Tibial nerve (tissue), 4 donors: ENCODE results near the gene TMEM187.

ENCODE experiments used
- EP300 ChIP-seq, 2 donors: sonication (generic); formaldehyde crosslinking; IDR thresholded peaks; one replicate each; pipeline ENCODE4 v1.6.1; 2017; ENCODE audit warnings: antibody characterized with exemption in 2 of 2, mild to moderate bottlenecking in 1 of 2
- POLR2A ChIP-seq, 2 donors: fragments of 450-650 bp; IDR thresholded peaks; one replicate each; pipeline ENCODE4 v1.6.1; 2017; ENCODE audit warnings: antibody characterized with exemption in 2 of 2, mild to moderate bottlenecking in 2 of 2, moderate library complexity in 2 of 2
- TF ChIP-seq, protein P1 (sequence below), 5 experiments: fragments of 200-600 bp in 3 of 5; fragments of 450-650 bp in 2 of 5; sonication (generic) in 3 of 5; IDR thresholded peaks; one replicate each; pipeline ENCODE4 v1.5.1; 2016 to 2019; ENCODE audit warnings: antibody characterized with exemption in 5 of 5, mild to moderate bottlenecking in 3 of 5, moderate library complexity in 2 of 5

DNA sequence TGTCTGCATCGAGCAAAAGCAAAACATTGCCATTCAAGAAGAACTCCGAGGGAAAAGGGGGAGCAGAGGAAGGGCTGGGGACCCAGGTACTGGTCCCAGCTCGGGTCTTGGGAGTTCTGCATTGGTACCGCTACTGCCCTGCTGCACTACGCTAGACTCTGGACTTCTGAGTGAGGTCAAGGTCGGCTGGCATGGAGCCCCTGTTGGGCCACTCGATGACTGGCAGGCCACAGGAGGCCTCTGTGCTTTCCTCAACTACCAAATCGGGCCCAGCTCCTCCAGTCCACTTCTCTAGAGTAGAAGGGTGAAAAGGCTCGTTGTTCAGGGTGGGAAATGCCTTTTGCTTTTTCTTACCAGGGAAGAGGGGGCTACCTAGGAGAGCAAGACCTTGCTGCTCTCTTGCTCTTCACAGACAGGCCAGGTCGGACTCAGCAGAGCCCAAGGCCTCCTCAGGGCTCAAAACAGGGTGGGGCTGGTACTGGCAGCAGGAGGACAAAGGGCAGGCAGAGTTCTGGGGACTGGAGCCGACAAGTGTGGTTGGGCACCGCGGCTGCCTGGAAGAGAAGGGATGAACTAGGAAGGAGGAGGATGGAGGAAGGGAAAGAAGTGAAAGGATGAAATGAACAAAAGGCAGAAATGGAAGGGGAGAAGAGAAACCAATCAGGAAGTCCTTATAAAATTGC lies 56.1 kb downstream of the TMEM187 start:
- TF ChIP-seq, protein P1, sequence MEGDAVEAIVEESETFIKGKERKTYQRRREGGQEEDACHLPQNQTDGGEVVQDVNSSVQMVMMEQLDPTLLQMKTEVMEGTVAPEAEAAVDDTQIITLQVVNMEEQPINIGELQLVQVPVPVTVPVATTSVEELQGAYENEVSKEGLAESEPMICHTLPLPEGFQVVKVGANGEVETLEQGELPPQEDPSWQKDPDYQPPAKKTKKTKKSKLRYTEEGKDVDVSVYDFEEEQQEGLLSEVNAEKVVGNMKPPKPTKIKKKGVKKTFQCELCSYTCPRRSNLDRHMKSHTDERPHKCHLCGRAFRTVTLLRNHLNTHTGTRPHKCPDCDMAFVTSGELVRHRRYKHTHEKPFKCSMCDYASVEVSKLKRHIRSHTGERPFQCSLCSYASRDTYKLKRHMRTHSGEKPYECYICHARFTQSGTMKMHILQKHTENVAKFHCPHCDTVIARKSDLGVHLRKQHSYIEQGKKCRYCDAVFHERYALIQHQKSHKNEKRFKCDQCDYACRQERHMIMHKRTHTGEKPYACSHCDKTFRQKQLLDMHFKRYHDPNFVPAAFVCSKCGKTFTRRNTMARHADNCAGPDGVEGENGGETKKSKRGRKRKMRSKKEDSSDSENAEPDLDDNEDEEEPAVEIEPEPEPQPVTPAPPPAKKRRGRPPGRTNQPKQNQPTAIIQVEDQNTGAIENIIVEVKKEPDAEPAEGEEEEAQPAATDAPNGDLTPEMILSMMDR (IDR thresholded peaks at IDR 0.05), result no peak
- no peak for TF ChIP-seq POLR2A (IDR thresholded peaks at IDR 0.05)
- TF ChIP-seq EP300 (IDR thresholded peaks at IDR 0.05), result no peak
